Gastroesophageal sphincter (tissue), 4 donors: ENCODE data around the gene DCC. TPM values are rescaled to one million over a fixed set of nuclear protein-coding genes. Genes with fewer than 3 reads are reported as not detected.

Source experiments
- ATAC-seq: fragments of 150-250 bp; one replicate; pipeline ENCODE4 v1.9.1; 2016; ENCODE audit warnings: mild to moderate bottlenecking, moderate library complexity
- H3K27ac ChIP-seq, 4 donors: fragments of 200-600 bp; sonication (generic) in 3 of 4; 1 replicate in 3 of 4; 2 replicates in 1 of 4; pipeline ENCODE4 v1.5.1; 2016 to 2019
- H3K27me3 ChIP-seq: fragments of 200-600 bp; sonication (generic); one replicate; pipeline ENCODE4 v1.5.1; 2019
- H3K36me3 ChIP-seq, 2 donors: fragments of 200-600 bp; sonication (generic); one replicate each; pipeline ENCODE4 v1.5.1; 2019; ENCODE audit warnings: control low read depth in 1 of 2
- H3K4me1 ChIP-seq, 3 donors: fragments of 200-600 bp; sonication (generic); 1 replicate in 2 of 3; 2 replicates in 1 of 3; pipeline ENCODE4 v1.5.1; 2016 to 2019; ENCODE audit warnings: control low read depth in 2 of 3
- H3K4me3 ChIP-seq, 2 donors: fragments of 200-600 bp; sonication (generic); one replicate each; pipeline ENCODE4 v1.5.1; 2019; ENCODE audit warnings: mild to moderate bottlenecking in 1 of 2, moderate library complexity in 1 of 2
- H3K9me3 ChIP-seq, 3 donors: fragments of 200-600 bp; sonication (generic); one replicate each; pipeline ENCODE4 v1.5.1; 2017 to 2019; ENCODE audit warnings: control low read depth in 2 of 3
- EP300 ChIP-seq: sonication (generic); formaldehyde crosslinking; IDR thresholded peaks from one replicate; pipeline ENCODE4 v1.6.1; 2017; ENCODE audit warnings: antibody characterized with exemption, mild to moderate bottlenecking
- POLR2A ChIP-seq, 2 donors: fragments of 450-650 bp; IDR thresholded peaks; one replicate each; pipeline ENCODE4 v1.6.1; 2017; ENCODE audit warnings: antibody characterized with exemption in 2 of 2, mild to moderate bottlenecking in 2 of 2, moderate library complexity in 1 of 2
- POLR2AphosphoS5 ChIP-seq: sonication (generic); formaldehyde crosslinking; IDR thresholded peaks from one replicate; pipeline ENCODE4 v1.6.1; 2017; ENCODE audit warnings: antibody characterized with exemption
- WGBS, 2 donors: methylation state at CpG; one replicate each; pipeline ENCODE4 v1.1.5; 2018; ENCODE audit warnings: low coverage in 1 of 2; 5-methylcytosine and 5-hydroxymethylcytosine counted together
- total RNA-seq, 4 donors: library from RNA; depleted of rRNA; stranded (reverse); fragments of >200 nt; gene quantifications; one replicate each; pipeline ENCODE4 v1.1.0, GENCODE V29; 2016
- TF ChIP-seq, protein P1 (sequence below), 4 experiments: fragments of 200-600 bp in 2 of 4; fragments of 450-650 bp in 2 of 4; sonication (generic) in 1 of 4; IDR thresholded peaks; one replicate each; pipeline ENCODE4 v1.5.1; 2017 to 2019; ENCODE audit warnings: antibody characterized with exemption in 4 of 4, mild to moderate bottlenecking in 2 of 4, moderate library complexity in 2 of 4

Gene DCC
- total RNA-seq, 4 donors from 2014 or later: 0.13 to 0.54 (median 0.47) TPM; not detected in 1

DNA sequence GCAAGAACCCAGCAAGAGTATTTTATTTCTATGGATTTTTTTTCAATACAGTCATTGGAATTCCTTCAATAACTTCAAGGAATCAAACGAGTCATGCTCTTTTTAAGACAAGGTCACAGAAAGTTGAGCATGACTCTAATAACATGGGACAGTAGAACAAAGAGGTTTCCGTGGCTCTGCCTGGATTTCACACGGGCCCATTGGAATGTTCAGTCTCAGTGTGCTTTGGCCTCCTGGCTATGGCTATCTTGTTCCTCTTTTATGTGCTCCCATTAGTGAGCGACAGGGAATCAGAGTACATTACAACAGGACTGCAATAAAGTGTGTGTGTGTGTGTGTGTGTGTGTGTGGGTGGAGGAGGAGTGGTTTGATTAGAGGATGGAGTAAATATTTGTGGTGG lies 312.4 kb downstream of the DCC start:
- Histone ChIP-seq H3K9me3 (no peaks in the 10 kb centered on the region), H3K36me3 (no peaks in the 10 kb centered on the region), H3K4me3 (no peak overlapping the region), H3K27me3 (no peaks in the 10 kb centered on the region), H3K27ac (no peak overlapping the region), H3K4me1 (no peaks in the 10 kb centered on the region)
- no peak for TF ChIP-seq POLR2A (IDR thresholded peaks at IDR 0.05)
- WGBS, 2 donors: 33 to 82% methylated on average over 2 to 3 of the region's 4 CpGs
- no peak for ATAC-seq

DNA sequence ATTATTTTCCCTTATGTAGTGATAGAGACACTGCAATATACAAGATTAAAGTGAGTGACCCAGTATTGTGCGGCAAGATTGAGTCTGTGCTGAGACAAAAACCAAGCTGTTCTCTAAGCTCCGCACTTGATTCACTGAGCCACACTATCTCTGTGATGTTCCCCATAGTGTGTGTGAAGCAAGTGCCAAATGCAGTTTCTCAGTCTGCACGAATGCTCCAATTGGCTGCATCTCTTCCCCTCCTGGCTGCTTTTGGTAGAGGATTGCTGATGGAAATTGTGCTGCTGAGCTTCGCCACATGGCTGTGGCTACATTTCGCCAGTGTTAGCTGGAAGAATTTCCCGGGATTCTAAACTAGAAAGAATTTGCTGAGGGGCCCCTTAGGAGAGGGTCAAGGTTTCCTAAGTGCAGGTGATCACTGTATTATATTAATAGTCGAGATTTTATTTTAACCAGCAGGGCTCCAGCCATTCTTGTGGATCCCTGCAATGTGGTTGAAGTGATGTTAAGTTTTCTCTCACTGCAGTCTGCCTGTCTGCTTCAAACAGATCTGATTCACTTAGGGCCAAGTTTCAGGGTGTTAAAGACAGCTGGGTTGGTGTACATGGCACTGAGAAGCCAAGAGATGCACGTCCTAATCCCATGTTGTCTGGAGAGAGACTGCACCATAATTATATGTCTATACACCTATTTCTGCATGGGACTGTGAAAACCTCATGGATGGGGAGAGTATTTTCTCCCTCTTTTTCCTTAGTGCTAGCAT lies 317.2 kb downstream of the DCC start:
- Histone ChIP-seq H3K27me3 (no peaks in the 10 kb centered on the region), H3K9me3 (no peaks in the 10 kb centered on the region), H3K4me3 (no peak overlapping the region), H3K4me1 (no peaks in the 10 kb centered on the region), H3K27ac (no peak overlapping the region), H3K36me3 (no peaks in the 10 kb centered on the region)
- no peak for TF ChIP-seq POLR2AphosphoS5
- TF ChIP-seq EP300: no peak
- no peak for TF ChIP-seq POLR2A (IDR thresholded peaks at IDR 0.05)
- ATAC-seq: no peak
- WGBS, 2 donors: 46 to 57% methylated on average over 5 to 8 of the region's 8 CpGs

DNA sequence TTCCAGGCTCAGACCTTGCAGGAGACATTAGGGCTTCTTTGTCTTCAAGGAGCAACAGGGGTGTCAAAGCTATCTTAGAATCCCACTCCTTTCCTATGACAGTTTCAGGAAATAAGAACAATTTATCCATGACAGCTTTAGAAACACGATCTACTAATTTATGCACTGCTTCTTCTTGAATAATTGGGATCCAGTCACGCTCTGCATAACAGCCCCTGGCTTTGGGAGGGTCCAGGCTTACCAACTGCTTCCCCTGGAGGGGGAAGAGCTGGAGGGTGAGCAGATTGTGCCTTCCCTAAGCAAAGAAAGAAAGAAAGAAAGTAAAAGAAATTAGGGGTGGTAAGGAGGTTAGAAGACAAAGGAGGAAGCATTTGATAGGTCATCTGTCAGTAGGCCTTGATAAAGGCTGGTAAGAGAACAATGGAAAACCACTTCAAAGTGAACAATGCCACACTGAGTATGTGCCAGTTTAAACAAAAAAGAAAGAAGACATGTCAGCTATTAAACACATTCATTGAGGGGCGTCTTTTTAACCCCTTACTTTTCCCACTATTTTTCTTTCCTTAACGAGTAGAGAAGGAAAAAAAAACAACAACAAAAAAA lies 327.6 kb downstream of the DCC start:
- TF ChIP-seq POLR2AphosphoS5: no peak
- no peak for TF ChIP-seq EP300
- TF ChIP-seq, protein P1, sequence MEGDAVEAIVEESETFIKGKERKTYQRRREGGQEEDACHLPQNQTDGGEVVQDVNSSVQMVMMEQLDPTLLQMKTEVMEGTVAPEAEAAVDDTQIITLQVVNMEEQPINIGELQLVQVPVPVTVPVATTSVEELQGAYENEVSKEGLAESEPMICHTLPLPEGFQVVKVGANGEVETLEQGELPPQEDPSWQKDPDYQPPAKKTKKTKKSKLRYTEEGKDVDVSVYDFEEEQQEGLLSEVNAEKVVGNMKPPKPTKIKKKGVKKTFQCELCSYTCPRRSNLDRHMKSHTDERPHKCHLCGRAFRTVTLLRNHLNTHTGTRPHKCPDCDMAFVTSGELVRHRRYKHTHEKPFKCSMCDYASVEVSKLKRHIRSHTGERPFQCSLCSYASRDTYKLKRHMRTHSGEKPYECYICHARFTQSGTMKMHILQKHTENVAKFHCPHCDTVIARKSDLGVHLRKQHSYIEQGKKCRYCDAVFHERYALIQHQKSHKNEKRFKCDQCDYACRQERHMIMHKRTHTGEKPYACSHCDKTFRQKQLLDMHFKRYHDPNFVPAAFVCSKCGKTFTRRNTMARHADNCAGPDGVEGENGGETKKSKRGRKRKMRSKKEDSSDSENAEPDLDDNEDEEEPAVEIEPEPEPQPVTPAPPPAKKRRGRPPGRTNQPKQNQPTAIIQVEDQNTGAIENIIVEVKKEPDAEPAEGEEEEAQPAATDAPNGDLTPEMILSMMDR (IDR thresholded peaks at IDR 0.05): no peak
- no peak for TF ChIP-seq POLR2A (IDR thresholded peaks at IDR 0.05)
- Histone ChIP-seq H3K4me3 (no peak overlapping the region), H3K4me1 (no peaks in the 10 kb centered on the region), H3K9me3 (no peaks in the 10 kb centered on the region), H3K36me3 (no peaks in the 10 kb centered on the region), H3K27ac (no peak overlapping the region), H3K27me3 (no peaks in the 10 kb centered on the region)
- no peak for ATAC-seq
- 53 to 61% methylated on average over 4 of the region's 4 CpGs for WGBS, 2 donors

DNA sequence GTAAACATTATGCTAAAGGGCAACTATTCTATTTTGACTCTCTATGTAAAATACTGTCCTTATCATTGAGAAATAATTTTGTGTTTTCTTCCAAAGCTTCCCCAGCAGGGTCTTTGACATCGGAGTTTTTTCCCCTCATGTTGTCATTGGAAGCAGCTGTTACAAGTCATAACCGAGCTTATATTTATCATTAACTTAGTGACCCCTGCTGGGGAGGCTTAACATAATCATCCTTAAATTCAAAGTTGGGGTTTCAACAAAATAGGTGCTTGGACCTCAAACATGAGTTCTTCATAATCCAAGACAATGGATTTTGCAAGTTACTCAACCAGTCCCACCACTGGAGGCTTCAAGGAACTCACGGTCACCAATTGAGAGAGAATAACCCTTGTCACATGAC lies 330.9 kb downstream of the DCC start:
- 14 to 22% methylated on average over 3 of the region's 3 CpGs for WGBS, 2 donors
- no peak for TF ChIP-seq EP300
- TF ChIP-seq, protein P1 (IDR thresholded peaks at IDR 0.05): no peak
- no peak for TF ChIP-seq POLR2AphosphoS5
- no peak for TF ChIP-seq POLR2A (IDR thresholded peaks at IDR 0.05)
- Histone ChIP-seq H3K4me1 (no peaks in the 10 kb centered on the region), H3K27ac (no peak overlapping the region), H3K36me3 (no peaks in the 10 kb centered on the region), H3K27me3 (no peaks in the 10 kb centered on the region), H3K4me3 (no peak overlapping the region), H3K9me3 (no peaks in the 10 kb centered on the region)
- ATAC-seq: no peak

DNA sequence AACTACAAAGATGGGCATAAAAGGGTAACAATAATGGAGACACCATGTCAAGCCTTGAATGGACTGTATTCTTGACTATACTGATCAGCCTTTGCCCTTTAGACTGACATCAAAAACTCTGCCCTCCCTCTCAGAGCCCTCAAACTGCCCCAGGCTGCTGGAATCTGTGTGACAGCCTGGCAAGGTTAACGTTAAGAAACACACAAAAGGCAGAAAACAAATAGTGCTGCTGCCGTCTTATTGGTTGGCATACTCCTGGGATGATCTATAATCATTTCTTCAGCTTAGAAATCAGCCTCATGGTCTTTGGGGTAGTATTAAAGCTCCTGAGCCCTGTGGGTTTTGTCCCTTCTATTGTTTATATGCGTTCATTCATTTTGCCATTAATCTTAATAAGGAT lies 338.0 kb downstream of the DCC start:
- Histone ChIP-seq H3K27me3 (no peaks in the 10 kb centered on the region), H3K4me3 (no peak overlapping the region), H3K36me3 (no peaks in the 10 kb centered on the region), H3K9me3 (no peaks in the 10 kb centered on the region), H3K4me1 (no peaks in the 10 kb centered on the region), H3K27ac (no peak overlapping the region)
- ATAC-seq: no peak
- TF ChIP-seq, protein P1 (IDR thresholded peaks at IDR 0.05): no peak
- TF ChIP-seq POLR2A (IDR thresholded peaks at IDR 0.05) (no peak), EP300 (no peak), POLR2AphosphoS5 (no peak)
- WGBS, 2 donors: 55 to 64% methylated on average over 3 of the region's 3 CpGs

DNA sequence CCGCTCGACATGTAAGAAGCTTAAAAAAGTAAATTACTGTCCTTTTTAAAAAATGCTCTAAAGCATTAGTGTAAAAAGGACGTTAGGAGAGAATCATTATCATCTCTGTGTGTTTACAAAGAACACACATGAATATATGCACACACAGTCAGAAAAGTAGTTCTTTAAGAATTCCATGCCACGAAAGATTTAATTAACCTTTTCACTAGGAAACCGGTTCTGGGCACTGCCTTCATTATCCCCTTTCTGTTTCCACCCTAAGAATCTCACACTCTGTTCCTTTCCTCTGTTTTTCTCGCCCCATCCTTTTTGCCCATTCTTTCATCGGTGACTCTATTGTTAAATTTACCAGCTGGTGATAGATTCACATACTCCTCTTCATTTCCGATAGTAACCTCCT lies 338.6 kb downstream of the DCC start:
- Histone ChIP-seq H3K4me3 (no peak overlapping the region), H3K4me1 (no peaks in the 10 kb centered on the region), H3K9me3 (no peaks in the 10 kb centered on the region), H3K27ac (no peak overlapping the region), H3K27me3 (no peaks in the 10 kb centered on the region), H3K36me3 (no peaks in the 10 kb centered on the region)
- no peak for ATAC-seq
- WGBS, 2 donors: 50 to 53% methylated on average over 8 of the region's 8 CpGs
- TF ChIP-seq, protein P1 (IDR thresholded peaks at IDR 0.05): no peak
- no peak for TF ChIP-seq POLR2AphosphoS5
